ENCODE results near the gene PON2. TPM values are rescaled to one million over a fixed set of nuclear protein-coding genes. Genes with fewer than 3 reads are reported as not detected.

Gene PON2
- total and polyA plus RNA-seq, 2 of the 13 experiments (the other 11 are each of a cell fraction or from before 2014, with no cell fraction given) = 202 to 217 TPM

DNA sequence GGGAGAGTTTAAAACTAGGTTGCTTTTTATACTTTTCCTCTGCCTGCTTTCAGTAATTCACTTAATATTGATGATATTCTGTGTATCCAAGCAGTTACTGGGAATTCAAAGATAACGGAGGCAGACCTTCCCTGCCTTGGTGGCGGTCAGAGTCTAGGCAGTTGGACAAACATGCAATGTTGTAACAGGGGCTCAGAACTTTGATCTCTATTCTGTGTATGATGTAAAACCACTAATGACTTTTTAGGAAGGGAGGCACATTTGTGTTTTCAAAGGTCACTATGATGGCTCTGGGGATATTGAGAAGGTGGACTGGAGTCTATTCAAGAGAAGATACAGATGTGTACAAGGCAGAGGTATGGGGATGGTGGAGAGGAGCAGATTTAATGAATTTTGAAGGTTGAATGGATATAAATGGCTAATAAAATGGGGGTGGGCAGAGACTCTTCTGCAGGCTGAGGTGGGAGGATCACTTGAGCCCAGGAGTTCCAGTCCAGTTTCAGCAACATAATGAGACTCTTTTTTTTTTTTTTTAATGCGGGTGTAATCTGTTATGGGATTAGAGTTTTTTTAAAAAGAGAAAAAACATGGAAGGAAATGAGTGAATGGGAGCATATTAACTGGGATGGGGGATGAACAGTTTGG, 5.7 kb upstream of the PON2 start (continued):
- no peak for TF ChIP-seq ZNF280D (CRISPR knock-in tag; IDR thresholded peaks at IDR 0.05)
- peak; percentile 97 for TF ChIP-seq CEBPG (CRISPR knock-in tag; IDR thresholded peaks at IDR 0.05)
- no peak for TF ChIP-seq EED (CRISPR knock-in tag; IDR thresholded peaks at IDR 0.05)
- TF ChIP-seq, protein P1, sequence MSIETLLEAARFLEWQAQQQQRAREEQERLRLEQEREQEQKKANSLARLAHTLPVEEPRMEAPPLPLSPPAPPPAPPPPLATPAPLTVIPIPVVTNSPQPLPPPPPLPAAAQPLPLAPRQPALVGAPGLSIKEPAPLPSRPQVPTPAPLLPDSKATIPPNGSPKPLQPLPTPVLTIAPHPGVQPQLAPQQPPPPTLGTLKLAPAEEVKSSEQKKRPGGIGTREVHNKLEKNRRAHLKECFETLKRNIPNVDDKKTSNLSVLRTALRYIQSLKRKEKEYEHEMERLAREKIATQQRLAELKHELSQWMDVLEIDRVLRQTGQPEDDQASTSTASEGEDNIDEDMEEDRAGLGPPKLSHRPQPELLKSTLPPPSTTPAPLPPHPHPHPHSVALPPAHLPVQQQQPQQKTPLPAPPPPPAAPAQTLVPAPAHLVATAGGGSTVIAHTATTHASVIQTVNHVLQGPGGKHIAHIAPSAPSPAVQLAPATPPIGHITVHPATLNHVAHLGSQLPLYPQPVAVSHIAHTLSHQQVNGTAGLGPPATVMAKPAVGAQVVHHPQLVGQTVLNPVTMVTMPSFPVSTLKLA (IDR thresholded peaks at IDR 0.05) = no peak
- no peak for TF ChIP-seq ZNF772 (CRISPR knock-in tag; IDR thresholded peaks at IDR 0.05)
- TF ChIP-seq TBL1XR1 (IDR thresholded peaks at IDR 0.05; ENCODE audit: borderline replicate concordance, low read length, partially characterized antibody) = peak; percentile 99
- TF ChIP-seq PCBP2 (optimal IDR thresholded peaks at IDR 0.05; ENCODE audit: low read depth, low read length, poor library complexity, severe bottlenecking) = no peak
- TF ChIP-seq SOX5 (CRISPR knock-in tag; IDR thresholded peaks at IDR 0.05; ENCODE audit: borderline replicate concordance) = peak; percentile 91
- TF ChIP-seq ATF7 (IDR thresholded peaks at IDR 0.05) = 0 out of 2 replicates have a peak, but pooled peaks have one; percentile 28
- peak; percentile 59; the same call in 1 of the 2 replicates for TF ChIP-seq ATF7 (CRISPR knock-in tag; IDR thresholded peaks at IDR 0.05)
- no peak for TF ChIP-seq ZNF850 (CRISPR knock-in tag; conservative IDR thresholded peaks at IDR 0.05)
- peak; percentile 64; the same call in 1 of the 2 replicates for TF ChIP-seq ATF1 (CRISPR knock-in tag; IDR thresholded peaks at IDR 0.05)
- 0 out of 2 replicates have a peak, but pooled peaks have one; percentile 43 for TF ChIP-seq ZBTB10 (CRISPR knock-in tag; IDR thresholded peaks at IDR 0.05; ENCODE audit: borderline replicate concordance)
- TF ChIP-seq HOXA9 (CRISPR knock-in tag; IDR thresholded peaks at IDR 0.05; ENCODE audit: borderline replicate concordance) = no peak
- TF ChIP-seq ZNF652 (CRISPR knock-in tag; IDR thresholded peaks at IDR 0.05; ENCODE audit: borderline replicate concordance, low read depth) = peak; percentile 71; the same call in 1 of the 2 replicates
- no peak for TF ChIP-seq ZBTB39 (CRISPR knock-in tag; IDR thresholded peaks at IDR 0.05)
- no peak for TF ChIP-seq REXO4 (CRISPR knock-in tag; IDR thresholded peaks at IDR 0.05; ENCODE audit: borderline replicate concordance)
- no peak for TF ChIP-seq ZNF225 (CRISPR knock-in tag; IDR thresholded peaks at IDR 0.05)
- TF ChIP-seq ZNF678 (CRISPR knock-in tag; IDR thresholded peaks at IDR 0.05) = no peak
- TF ChIP-seq TBX2 (CRISPR knock-in tag; IDR thresholded peaks at IDR 0.05; ENCODE audit: borderline replicate concordance) = peak; percentile 77
- TF ChIP-seq CAMTA2 (CRISPR knock-in tag; IDR thresholded peaks at IDR 0.05; ENCODE audit: borderline replicate concordance) = no peak
- TF ChIP-seq IRF2 (CRISPR knock-in tag; IDR thresholded peaks at IDR 0.05) = peak; percentile 84

Measured in HepG2 (cell line).